ENCODE results near the gene MAGOH. TPM values are rescaled to one million over a fixed set of nuclear protein-coding genes. Genes with fewer than 3 reads are reported as not detected.

MAGOH gene
- total RNA-seq, 2 donors from 2014 or later = 21.9 to 22.1 TPM

- no peak for TF ChIP-seq CTCF (IDR thresholded peaks at IDR 0.05)
- H3K27me3 ChIP-seq = no peaks in the 10 kb centered on the region
- no peak overlapping the region for H3K27ac ChIP-seq
- DNase-seq (ENCODE audit: low spot score) = no peak
- no peaks in the 10 kb centered on the region for H3K36me3 ChIP-seq
- H3K9me3 ChIP-seq = no peaks in the 10 kb centered on the region
- no peaks in the 10 kb centered on the region for H3K4me1 ChIP-seq
- H3K4me3 ChIP-seq = no peak overlapping the region
These were observed 12.0 kb upstream of the MAGOH start for GRCh38 chr1:53250325-53250724.

- Histone ChIP-seq H3K9me3 (no peaks in the 10 kb centered on the region), H3K27ac (no peak overlapping the region), H3K4me3 (no peak overlapping the region), H3K4me1 (no peaks in the 10 kb centered on the region), H3K36me3 (no peaks in the 10 kb centered on the region), H3K27me3 (no peaks in the 10 kb centered on the region)
- TF ChIP-seq CTCF (IDR thresholded peaks at IDR 0.05) = no peak
- DNase-seq (ENCODE audit: low spot score) = no peak
These were observed 11.4 kb upstream of the MAGOH start for GRCh38 chr1:53249706-53250105.

- no peak for TF ChIP-seq CTCF (IDR thresholded peaks at IDR 0.05)
- H3K4me3 ChIP-seq = no peak overlapping the region
- no peak overlapping the region for H3K27ac ChIP-seq
- H3K4me1 ChIP-seq = no peaks in the 10 kb centered on the region
- no peaks in the 10 kb centered on the region for H3K9me3 ChIP-seq
- no peaks in the 10 kb centered on the region for H3K36me3 ChIP-seq
- no peak for DNase-seq (ENCODE audit: low spot score)
- H3K27me3 ChIP-seq = no peaks in the 10 kb centered on the region
These were observed 8.2 kb upstream of the MAGOH start for GRCh38 chr1:53246261-53247134.

- Histone ChIP-seq H3K27me3 (no peaks in the 10 kb centered on the region), H3K4me1 (peaks cover 0 to under 1% of the 10 kb centered on the region in 2 donors), H3K4me3 (no peak overlapping the region), H3K27ac (no peak overlapping the region), H3K36me3 (no peaks in the 10 kb centered on the region), H3K9me3 (no peaks in the 10 kb centered on the region)
- DNase-seq (ENCODE audit: low spot score) = no peak
- no peak for TF ChIP-seq CTCF (IDR thresholded peaks at IDR 0.05)
These were observed 5.8 kb upstream of the MAGOH start for GRCh38 chr1:53244141-53244540.

GRCh38 chr1:53242381-53242780 lies 4.1 kb upstream of the MAGOH start:
- peaks cover 0 to 10% of the 10 kb centered on the region in 2 donors for H3K4me1 ChIP-seq
- DNase-seq (ENCODE audit: low spot score) = no peak
- H3K36me3 ChIP-seq = no peaks in the 10 kb centered on the region
- TF ChIP-seq CTCF (IDR thresholded peaks at IDR 0.05) = no peak
- no peak overlapping the region for H3K4me3 ChIP-seq
- H3K9me3 ChIP-seq = no peaks in the 10 kb centered on the region
- H3K27ac ChIP-seq = no peak overlapping the region
- H3K27me3 ChIP-seq = no peaks in the 10 kb centered on the region

Data from right atrium auricular region (tissue), 2 donors.